Neuronal stem cell (in vitro differentiated cells): ENCODE measurements around the gene MTHFD1L.

Experiments
- DNase-seq: peaks from one replicate; pipeline ENCODE4 v3.0.0-alpha.2; 2013; ENCODE audit warnings: low spot score
- H2AFZ ChIP-seq: one replicate; pipeline ENCODE4 v1.6.1; 2013; ENCODE audit warnings: mild to moderate bottlenecking, low read length, inconsistent platforms
- H2AK5ac ChIP-seq: 2 replicates; pipeline ENCODE4 v1.6.1; 2013; ENCODE audit warnings: low read depth, mild to moderate bottlenecking, inconsistent platforms, low read length, moderate library complexity, mixed read lengths
- H2BK120ac ChIP-seq: 2 replicates; pipeline ENCODE4 v1.6.1; 2013; ENCODE audit warnings: low read depth, mild to moderate bottlenecking, inconsistent platforms, low read length, moderate library complexity, mixed read lengths
- H2BK12ac ChIP-seq: one replicate; pipeline ENCODE4 v1.6.1; 2013; ENCODE audit warnings: low read length, inconsistent platforms
- H2BK15ac ChIP-seq: 2 replicates; pipeline ENCODE4 v1.6.1; 2013; ENCODE audit warnings: mild to moderate bottlenecking, low read length, inconsistent platforms, mixed read lengths
- H2BK5ac ChIP-seq: one replicate; pipeline ENCODE4 v1.6.1; 2013; ENCODE audit warnings: inconsistent platforms, mild to moderate bottlenecking, low read length, moderate library complexity
- H3K14ac ChIP-seq: one replicate; pipeline ENCODE4 v1.6.1; 2013; ENCODE audit warnings: low read length, inconsistent platforms
- H3K18ac ChIP-seq: 2 replicates; pipeline ENCODE4 v1.6.1; 2013; ENCODE audit warnings: low read length, inconsistent platforms
- H3K23ac ChIP-seq: 2 replicates; pipeline ENCODE4 v1.6.1; 2013; ENCODE audit warnings: low read depth, mild to moderate bottlenecking, mixed read lengths, low read length, inconsistent platforms; ENCODE audit not compliant: poor library complexity
- H3K27ac ChIP-seq: replicated peaks from 3 replicates; pipeline ENCODE4 v1.5.1; 2013; ENCODE audit warnings: low read length, inconsistent platforms
- H3K27me3 ChIP-seq, 3 experiments: 2 replicates each; pipeline ENCODE4 v1.6.1; 2013; ENCODE audit warnings: low read length in 3 of 3, mild to moderate bottlenecking in 2 of 3, inconsistent platforms in 1 of 3, low read depth in 1 of 3, mixed read lengths in 1 of 3, moderate library complexity in 1 of 3; ENCODE audit not compliant: control insufficient read depth in 3 of 3, insufficient read depth in 3 of 3
- H3K36me3 ChIP-seq, 2 donors: replicated peaks in 1 of 2; 2 replicates each; pipeline ENCODE4 v1.6.1; 2013; ENCODE audit warnings: low read length in 2 of 2; ENCODE audit not compliant: control insufficient read depth in 2 of 2, insufficient read depth in 2 of 2
- H3K4ac ChIP-seq: 2 replicates; pipeline ENCODE4 v1.6.1; 2013; ENCODE audit warnings: inconsistent platforms, mild to moderate bottlenecking, low read length, moderate library complexity
- H3K4me1 ChIP-seq, 2 donors: 1 replicate in 1 of 2; 2 replicates in 1 of 2; pipeline ENCODE4 v1.6.1; 2013; ENCODE audit warnings: low read length in 2 of 2, low read depth in 1 of 2; ENCODE audit not compliant: control insufficient read depth in 2 of 2, insufficient read depth in 1 of 2
- H3K4me2 ChIP-seq: one replicate; pipeline ENCODE4 v1.6.1; 2013; ENCODE audit warnings: mild to moderate bottlenecking, low read length, inconsistent platforms; ENCODE audit not compliant: insufficient read depth, poor library complexity, severe bottlenecking
- H3K4me3 ChIP-seq, 2 donors: 2 replicates each; pipeline ENCODE4 v1.5.1; 2013; ENCODE audit warnings: low read length in 2 of 2, mild to moderate bottlenecking in 2 of 2, inconsistent platforms in 1 of 2, moderate library complexity in 1 of 2
- H3K79me1 ChIP-seq: one replicate; pipeline ENCODE4 v1.6.1; 2013; ENCODE audit warnings: low read depth, mild to moderate bottlenecking, inconsistent platforms, low read length, moderate library complexity
- H3K9ac ChIP-seq: one replicate; pipeline ENCODE4 v1.6.1; 2013; ENCODE audit warnings: mild to moderate bottlenecking, low read depth, low read length, inconsistent platforms; ENCODE audit not compliant: poor library complexity
- H3K9me3 ChIP-seq, 2 donors: replicated peaks in 1 of 2; 2 replicates each; pipeline versions ENCODE3 to v1.6.1; 2013; ENCODE audit warnings: low read length in 2 of 2, mild to moderate bottlenecking in 2 of 2, inconsistent platforms in 1 of 2, low read depth in 1 of 2, mixed read lengths in 1 of 2, moderate library complexity in 1 of 2; ENCODE audit not compliant: control insufficient read depth in 2 of 2, insufficient read depth in 1 of 2
- H4K8ac ChIP-seq: one replicate; pipeline ENCODE4 v1.6.1; 2013; ENCODE audit warnings: low read depth, mild to moderate bottlenecking, inconsistent platforms, low read length, moderate library complexity
- H4K91ac ChIP-seq: one replicate; pipeline ENCODE4 v1.6.1; 2013; ENCODE audit warnings: low read length, low read depth, mild to moderate bottlenecking, inconsistent platforms; ENCODE audit not compliant: poor library complexity
- WGBS, 2 donors: extraction: QIAGEN DNeasy Blood & Tissue Kit; methylation state at CpG; one replicate each; pipeline ENCODE4 v1.1.7; 2013; ENCODE audit warnings: missing lambda C conversion rate in 2 of 2, mixed read lengths in 1 of 2; ENCODE audit not compliant: insufficient read length in 2 of 2, insufficient replicate concordance in 1 of 2; ENCODE audit errors: extremely low coverage in 2 of 2; 5-methylcytosine and 5-hydroxymethylcytosine counted together

The MTHFD1L gene

DNA sequence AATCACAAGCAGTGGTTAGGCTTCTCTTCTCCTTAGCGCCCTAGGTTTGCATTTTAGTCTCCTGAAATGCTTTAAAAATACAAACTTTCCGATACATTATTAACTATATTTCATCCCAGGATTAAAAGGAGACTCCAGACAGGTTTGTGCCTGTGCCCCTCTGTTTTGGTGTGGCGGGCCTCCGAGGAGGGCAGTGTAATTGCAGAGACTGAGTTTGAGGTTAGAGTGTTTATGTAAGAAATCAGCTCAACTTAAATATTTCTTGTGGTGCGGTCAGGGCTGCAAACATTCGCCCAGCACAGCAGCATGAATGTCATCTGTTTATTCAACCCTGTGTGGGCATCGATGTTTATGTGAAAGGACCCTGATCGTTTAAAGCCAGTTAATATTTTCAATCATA lies 243.9 kb downstream of the MTHFD1L start:
- no peak overlapping the region for H2BK120ac ChIP-seq
- H3K79me1 ChIP-seq: no peaks in the 10 kb centered on the region
- H2AFZ ChIP-seq: no peak overlapping the region
- H4K91ac ChIP-seq: no peak overlapping the region
- H3K27me3 ChIP-seq: no peaks in the 10 kb centered on the region
- no peak overlapping the region for H3K4ac ChIP-seq
- H3K27ac ChIP-seq: no peak overlapping the region
- no peaks in the 10 kb centered on the region for H3K36me3 ChIP-seq
- no peak overlapping the region for H3K14ac ChIP-seq
- no peak overlapping the region for H2BK12ac ChIP-seq
- no peaks in the 10 kb centered on the region for H3K4me1 ChIP-seq
- no peak overlapping the region for H2AK5ac ChIP-seq
- no peak overlapping the region for H4K8ac ChIP-seq
- H3K23ac ChIP-seq: no peak overlapping the region
- H3K4me2 ChIP-seq: no peak overlapping the region
- no peak overlapping the region for H3K18ac ChIP-seq
- H3K9ac ChIP-seq: no peak overlapping the region
- no peak overlapping the region for H2BK5ac ChIP-seq
- H2BK15ac ChIP-seq: no peak overlapping the region
- no CpG with 5 or more reads among the region's 8 CpGs for WGBS, 2 donors
- DNase-seq: no peak
- H3K4me3 ChIP-seq: no peak overlapping the region
- no peaks in the 10 kb centered on the region for H3K9me3 ChIP-seq

DNA sequence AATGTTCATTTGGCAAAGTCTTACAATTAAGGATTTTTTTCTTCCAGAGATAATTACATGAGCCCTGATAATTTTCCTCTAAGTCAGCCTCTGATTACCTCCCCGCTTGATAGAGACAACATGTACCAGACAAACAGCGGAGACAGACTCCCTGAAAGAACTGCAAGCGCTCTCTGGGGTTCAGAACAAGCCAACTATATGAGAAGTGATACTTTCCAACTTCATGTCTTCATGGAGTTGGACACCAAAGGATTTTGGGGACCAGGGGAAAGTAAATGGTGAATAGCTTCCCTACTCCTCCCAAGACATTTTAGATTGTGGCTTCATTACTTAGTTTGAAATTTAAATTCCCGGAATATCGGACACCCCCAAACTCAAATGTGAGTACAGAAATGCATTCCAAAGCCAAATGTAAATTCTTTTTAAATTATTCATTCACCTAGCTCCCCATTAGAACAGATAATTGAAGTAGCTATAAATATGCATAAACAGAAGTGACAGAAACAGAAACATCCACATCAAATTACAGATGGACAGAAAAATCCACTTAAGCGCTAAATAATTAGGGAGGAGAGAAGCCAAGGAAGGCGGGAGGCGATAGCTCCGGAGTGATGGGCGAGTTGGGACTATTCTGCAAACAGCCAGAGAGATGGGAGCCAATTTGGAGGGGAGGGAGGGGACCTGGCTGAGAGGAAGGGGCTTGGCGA lies 244.5 kb downstream of the MTHFD1L start:
- H3K23ac ChIP-seq: no peak overlapping the region
- no peak overlapping the region for H2BK12ac ChIP-seq
- H3K27ac ChIP-seq: no peak overlapping the region
- no peak overlapping the region for H3K18ac ChIP-seq
- H4K91ac ChIP-seq: no peak overlapping the region
- no peaks in the 10 kb centered on the region for H3K4me1 ChIP-seq
- no peak overlapping the region for H4K8ac ChIP-seq
- no peak overlapping the region for H3K4me2 ChIP-seq
- no CpG with 5 or more reads among the region's 11 CpGs for WGBS, 2 donors
- no peak overlapping the region for H3K4me3 ChIP-seq
- no peak overlapping the region for H2AK5ac ChIP-seq
- H3K9me3 ChIP-seq: no peaks in the 10 kb centered on the region
- no peaks in the 10 kb centered on the region for H3K79me1 ChIP-seq
- H3K9ac ChIP-seq: no peak overlapping the region
- no peak overlapping the region for H2BK15ac ChIP-seq
- H3K4ac ChIP-seq: no peak overlapping the region
- no peaks in the 10 kb centered on the region for H3K27me3 ChIP-seq
- DNase-seq: no peak
- no peak overlapping the region for H2AFZ ChIP-seq
- H3K14ac ChIP-seq: no peak overlapping the region
- H3K36me3 ChIP-seq: no peaks in the 10 kb centered on the region
- H2BK120ac ChIP-seq: no peak overlapping the region
- no peak overlapping the region for H2BK5ac ChIP-seq

DNA sequence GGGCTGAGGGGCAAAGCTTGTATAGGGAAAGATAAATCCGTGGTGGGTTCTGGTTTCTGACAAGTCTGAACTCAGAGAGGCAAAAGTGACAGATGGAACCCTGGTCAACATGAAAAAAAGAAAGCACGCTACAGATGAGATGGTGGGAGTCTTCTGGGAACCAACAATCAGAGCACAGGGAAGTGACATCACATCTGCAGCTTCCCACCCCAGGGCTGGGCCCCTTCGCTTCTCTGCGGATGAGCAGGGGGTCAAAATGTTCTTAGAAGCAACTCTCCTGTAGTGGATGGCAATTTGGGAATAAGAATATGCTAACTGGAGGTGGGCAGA lies 245.0 kb downstream of the MTHFD1L start:
- Histone ChIP-seq H4K8ac (no peak overlapping the region), H3K18ac (no peak overlapping the region), H3K4me2 (no peak overlapping the region), H3K36me3 (no peaks in the 10 kb centered on the region), H2AFZ (no peak overlapping the region), H3K4ac (no peak overlapping the region), H3K9me3 (no peaks in the 10 kb centered on the region), H3K27me3 (no peaks in the 10 kb centered on the region), H2BK15ac (no peak overlapping the region), H2AK5ac (no peak overlapping the region), H2BK120ac (no peak overlapping the region), H3K79me1 (no peaks in the 10 kb centered on the region), H4K91ac (no peak overlapping the region), H3K27ac (no peak overlapping the region), H3K9ac (no peak overlapping the region), H3K4me3 (no peak overlapping the region), H3K23ac (no peak overlapping the region), H3K14ac (no peak overlapping the region), H2BK12ac (no peak overlapping the region), H3K4me1 (no peaks in the 10 kb centered on the region), H2BK5ac (no peak overlapping the region)
- no peak for DNase-seq
- no CpG with 5 or more reads among the region's 4 CpGs for WGBS, 2 donors

DNA sequence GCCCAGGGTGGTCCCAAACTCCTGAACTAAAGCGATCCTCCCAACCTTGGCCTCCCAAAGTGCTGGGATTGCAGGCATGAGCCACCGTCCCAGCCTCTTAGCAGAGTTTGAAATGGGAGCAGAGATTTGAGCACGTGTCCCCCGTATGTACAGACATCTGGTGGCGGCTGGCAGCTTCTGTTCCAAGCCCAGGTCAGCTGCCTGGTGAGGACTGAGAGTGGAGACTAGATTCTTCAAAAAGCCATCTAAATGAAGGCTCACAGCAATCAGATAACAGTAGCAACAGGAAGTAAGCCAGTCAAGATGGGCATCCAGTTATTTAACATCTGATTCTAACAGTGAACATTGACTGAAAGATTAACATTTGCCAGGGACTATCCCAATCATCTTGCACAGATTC lies 246.2 kb downstream of the MTHFD1L start:
- Histone ChIP-seq H2BK12ac (no peak overlapping the region), H2AFZ (no peak overlapping the region), H3K9me3 (no peaks in the 10 kb centered on the region), H3K4ac (no peak overlapping the region), H3K27ac (no peak overlapping the region), H2BK15ac (no peak overlapping the region), H3K14ac (no peak overlapping the region), H3K79me1 (no peaks in the 10 kb centered on the region), H3K4me2 (no peak overlapping the region), H3K9ac (no peak overlapping the region), H3K4me3 (no peak overlapping the region), H3K18ac (no peak overlapping the region), H4K8ac (no peak overlapping the region), H3K4me1 (no peaks in the 10 kb centered on the region), H2BK120ac (no peak overlapping the region), H3K23ac (no peak overlapping the region), H3K27me3 (no peaks in the 10 kb centered on the region), H2AK5ac (no peak overlapping the region), H2BK5ac (no peak overlapping the region), H3K36me3 (no peaks in the 10 kb centered on the region), H4K91ac (no peak overlapping the region)
- no peak for DNase-seq
- no CpG with 5 or more reads among the region's 5 CpGs for WGBS, 2 donors
